Neural cell (in vitro differentiated cells): Measurements from ENCODE around the gene RAB13. TPM values are rescaled to one million over a fixed set of nuclear protein-coding genes. Genes with fewer than 3 reads are reported as not detected.
"Not testable (repeated sequence)": the region's sequence is repeated elsewhere in the genome, so short reads cannot be mapped to it uniquely, and the experiment has no call there.

Experiments
- H2AFZ ChIP-seq: fragments of 200-600, 300-800 bp; sonication (generic), shearing (Covaris generic); 2 replicates; pipeline ENCODE4 v1.6.0; 2014; ENCODE audit warnings: low read depth, mild to moderate bottlenecking, antibody characterized with exemption, low read length, moderate library complexity
- H3F3A ChIP-seq: fragments of 200-600 bp; shearing (Covaris generic); 2 replicates; pipeline ENCODE4 v1.6.1; 2016; ENCODE audit warnings: mild to moderate bottlenecking, moderate library complexity, mixed read lengths, antibody characterized with exemption, low read length; ENCODE audit not compliant: insufficient read depth, poor library complexity, severe bottlenecking
- H3K27ac ChIP-seq: fragments of 200-600, 300-800 bp; sonication (generic), shearing (Covaris generic); 2 replicates; pipeline ENCODE4 v1.5.1; 2014; ENCODE audit warnings: mild to moderate bottlenecking, low read length, moderate library complexity
- H3K27me3 ChIP-seq: fragments of 300-800, 200-600 bp; sonication (generic), shearing (Covaris generic); 2 replicates; pipeline ENCODE4 v1.6.0; 2014; ENCODE audit warnings: mild to moderate bottlenecking, low read depth, low read length, moderate library complexity; ENCODE audit not compliant: insufficient read depth
- H3K36me3 ChIP-seq: fragments of 300-800, 200-600 bp; sonication (generic), shearing (Covaris generic); 2 replicates; pipeline ENCODE4 v1.5.1; 2014; ENCODE audit warnings: mild to moderate bottlenecking, antibody characterized with exemption, low read length, moderate library complexity; ENCODE audit not compliant: insufficient read depth
- H3K4me2 ChIP-seq: fragments of 300-800, 200-600 bp; sonication (generic), shearing (Covaris generic); 2 replicates; pipeline ENCODE4 v1.6.0; 2014; ENCODE audit warnings: mild to moderate bottlenecking, low read length
- H3K4me3 ChIP-seq: fragments of 300-800, 200-600 bp; sonication (generic), shearing (Covaris generic); 2 replicates; pipeline ENCODE4 v1.5.1; 2014; ENCODE audit warnings: mild to moderate bottlenecking, low read length, moderate library complexity
- H3K79me2 ChIP-seq: fragments of 200-600 bp; shearing (Covaris generic); replicated peaks from 2 replicates; pipeline ENCODE4 v1.6.0; 2014; ENCODE audit warnings: mild to moderate bottlenecking, low read length, moderate library complexity; ENCODE audit not compliant: insufficient read depth
- H3K9ac ChIP-seq: fragments of 300-800, 200-600 bp; sonication (generic), shearing (Covaris generic); 2 replicates; pipeline ENCODE4 v1.6.1; 2016; ENCODE audit warnings: mild to moderate bottlenecking, low read length, mixed read lengths
- H3K9me2 ChIP-seq: fragments of 200-600 bp; shearing (Covaris generic); 2 replicates; pipeline ENCODE4 v1.6.1; 2016; ENCODE audit warnings: mild to moderate bottlenecking, low read length, mixed read lengths; ENCODE audit not compliant: insufficient read depth
- H3K9me3 ChIP-seq: fragments of 200-600, 300-800 bp; sonication (generic), shearing (Covaris generic); 2 replicates; pipeline ENCODE4 v1.6.1; 2016; ENCODE audit warnings: mild to moderate bottlenecking, mixed run types, low read length, moderate library complexity, mixed read lengths
- H4K20me1 ChIP-seq: fragments of 200-600 bp; shearing (Covaris generic); 2 replicates; pipeline ENCODE4 v1.6.1; 2016; ENCODE audit warnings: mild to moderate bottlenecking, mixed run types; ENCODE audit not compliant: insufficient read depth
- EP300 ChIP-seq: fragments of 450-650 bp; conservative IDR thresholded peaks from 2 replicates; pipeline ENCODE4 v1.6.1; 2014; ENCODE audit warnings: antibody characterized with exemption, mild to moderate bottlenecking, moderate library complexity; ENCODE audit not compliant: poor library complexity, severe bottlenecking
- EZH2 ChIP-seq: fragments of 200-600, 300-800 bp; shearing (Covaris generic), sonication (generic); IDR thresholded peaks from 2 replicates; pipeline ENCODE4 v1.6.1; 2014; ENCODE audit warnings: antibody characterized with exemption, low read length, borderline replicate concordance, mild to moderate bottlenecking; ENCODE audit not compliant: insufficient read depth, poor library complexity, severe bottlenecking
- MXI1 ChIP-seq: fragments of 450-650 bp; conservative IDR thresholded peaks from 2 replicates; pipeline ENCODE4 v1.6.1; 2014; ENCODE audit warnings: antibody characterized with exemption, mild to moderate bottlenecking; ENCODE audit not compliant: poor library complexity, severe bottlenecking
- POLR2AphosphoS5 ChIP-seq: IDR thresholded peaks from 2 replicates; pipeline ENCODE4 v1.6.1; 2012
- RAD21 ChIP-seq: fragments of 450-650 bp; conservative IDR thresholded peaks from 2 replicates; pipeline ENCODE4 v1.6.1; 2014; ENCODE audit warnings: antibody characterized with exemption, mild to moderate bottlenecking, moderate library complexity
- SMC3 ChIP-seq: fragments of 450-650 bp; conservative IDR thresholded peaks from 2 replicates; pipeline ENCODE4 v1.6.1; 2014; ENCODE audit warnings: antibody characterized with exemption, mild to moderate bottlenecking, moderate library complexity; ENCODE audit not compliant: poor library complexity
- TAF1 ChIP-seq: IDR thresholded peaks from 2 replicates; pipeline ENCODE4 v1.6.1; 2012; ENCODE audit warnings: low read depth
- polyA plus RNA-seq: library from polyadenylated mRNA; depleted of rRNA; stranded (reverse); fragments of >200 nt; gene quantifications from 2 replicates; pipeline ENCODE4 v1.2.3, GENCODE V29; 2014
- TF ChIP-seq, protein P1 (sequence below): fragments of 450-650 bp; IDR thresholded peaks from 2 replicates; pipeline ENCODE4 v1.5.1; 2014; ENCODE audit warnings: antibody characterized with exemption, mild to moderate bottlenecking, moderate library complexity; ENCODE audit not compliant: poor library complexity, severe bottlenecking
- TF ChIP-seq, protein P2 (sequence below): IDR thresholded peaks from 2 replicates; pipeline ENCODE4 v1.6.1; 2012; ENCODE audit warnings: borderline replicate concordance

Gene RAB13
- polyA plus RNA-seq, 1 donor from 2014 or later = 0.53 TPM

DNA sequence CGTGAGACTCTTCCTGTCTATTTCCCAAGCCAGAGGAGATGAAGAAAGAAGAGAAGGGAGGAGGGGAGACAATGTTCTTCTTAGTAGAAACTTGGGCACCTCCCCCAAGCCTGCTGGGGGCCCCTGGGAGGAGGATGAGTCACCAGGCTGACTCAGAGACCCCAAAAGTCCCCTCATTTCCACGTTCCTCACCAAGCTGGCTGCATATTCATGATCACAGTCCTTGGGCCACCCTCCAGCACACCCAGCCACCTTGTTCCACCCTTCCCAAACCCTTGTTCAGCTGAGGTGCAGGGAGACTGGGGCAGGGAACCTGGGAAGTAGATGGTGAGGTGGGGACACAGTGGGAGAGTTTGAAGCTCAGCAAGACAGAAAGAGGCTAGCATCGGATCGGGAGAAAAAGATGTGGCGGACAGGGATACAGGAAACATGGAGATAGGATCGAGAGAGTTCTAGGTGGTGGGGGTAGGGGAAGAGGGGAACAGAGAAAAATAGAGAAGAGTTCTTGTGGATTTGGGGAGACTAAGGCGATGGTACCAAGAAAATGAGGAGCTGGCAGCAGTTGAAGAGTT, 712 bp downstream of the RAB13 start (continued):
- TF ChIP-seq MXI1 = no peak
- no peak for TF ChIP-seq EP300
- no peak for TF ChIP-seq RAD21

DNA sequence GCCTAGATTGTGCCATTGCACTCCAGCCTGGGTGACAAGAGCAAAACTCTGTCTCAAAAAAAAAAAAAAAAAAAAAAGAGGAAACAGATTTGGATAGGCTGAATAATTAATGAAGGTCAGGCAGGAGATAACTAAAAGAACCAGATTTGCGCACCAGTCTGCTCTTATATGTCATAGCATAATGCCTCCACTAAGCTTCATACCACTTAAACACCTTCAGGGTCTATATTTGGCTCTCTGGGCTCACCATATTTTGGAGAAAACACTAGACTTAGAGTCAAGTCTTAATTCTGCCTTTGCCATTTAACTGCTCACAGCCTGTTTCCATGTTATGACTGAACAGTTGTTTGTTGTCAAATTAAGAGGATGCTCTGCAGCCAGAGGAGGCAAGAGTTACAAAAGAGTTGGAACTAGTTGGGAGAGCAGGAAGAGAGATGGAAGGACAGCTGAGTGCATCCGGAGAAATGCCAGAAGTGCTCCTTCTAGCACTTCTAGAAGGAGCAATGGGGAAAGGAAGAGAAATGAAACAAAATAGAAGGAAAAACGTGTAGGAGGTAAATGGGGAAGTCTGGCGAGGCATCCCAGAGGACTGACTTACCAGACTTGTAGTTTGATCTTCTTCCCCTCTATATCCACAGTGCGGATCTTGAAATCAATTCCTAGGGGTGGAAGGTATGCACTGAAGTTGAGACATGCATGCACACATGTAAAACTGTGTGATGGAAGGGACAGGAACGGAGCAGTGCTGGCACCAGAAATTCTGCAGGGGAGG, 1.8 kb downstream of the RAB13 start:
- H3K9me2 ChIP-seq = no peaks in the 10 kb centered on the region
- no peaks in the 10 kb centered on the region for H3K9me3 ChIP-seq
- H3K4me2 ChIP-seq = no peak overlapping the region
- TF ChIP-seq POLR2AphosphoS5 (no peak), EP300 (no peak), MXI1 (no peak), SMC3 (no peak), EZH2 (no peak), RAD21 (no peak), TAF1 (no peak)
- TF ChIP-seq, protein P1, sequence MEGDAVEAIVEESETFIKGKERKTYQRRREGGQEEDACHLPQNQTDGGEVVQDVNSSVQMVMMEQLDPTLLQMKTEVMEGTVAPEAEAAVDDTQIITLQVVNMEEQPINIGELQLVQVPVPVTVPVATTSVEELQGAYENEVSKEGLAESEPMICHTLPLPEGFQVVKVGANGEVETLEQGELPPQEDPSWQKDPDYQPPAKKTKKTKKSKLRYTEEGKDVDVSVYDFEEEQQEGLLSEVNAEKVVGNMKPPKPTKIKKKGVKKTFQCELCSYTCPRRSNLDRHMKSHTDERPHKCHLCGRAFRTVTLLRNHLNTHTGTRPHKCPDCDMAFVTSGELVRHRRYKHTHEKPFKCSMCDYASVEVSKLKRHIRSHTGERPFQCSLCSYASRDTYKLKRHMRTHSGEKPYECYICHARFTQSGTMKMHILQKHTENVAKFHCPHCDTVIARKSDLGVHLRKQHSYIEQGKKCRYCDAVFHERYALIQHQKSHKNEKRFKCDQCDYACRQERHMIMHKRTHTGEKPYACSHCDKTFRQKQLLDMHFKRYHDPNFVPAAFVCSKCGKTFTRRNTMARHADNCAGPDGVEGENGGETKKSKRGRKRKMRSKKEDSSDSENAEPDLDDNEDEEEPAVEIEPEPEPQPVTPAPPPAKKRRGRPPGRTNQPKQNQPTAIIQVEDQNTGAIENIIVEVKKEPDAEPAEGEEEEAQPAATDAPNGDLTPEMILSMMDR = no peak
- TF ChIP-seq, protein P2, sequence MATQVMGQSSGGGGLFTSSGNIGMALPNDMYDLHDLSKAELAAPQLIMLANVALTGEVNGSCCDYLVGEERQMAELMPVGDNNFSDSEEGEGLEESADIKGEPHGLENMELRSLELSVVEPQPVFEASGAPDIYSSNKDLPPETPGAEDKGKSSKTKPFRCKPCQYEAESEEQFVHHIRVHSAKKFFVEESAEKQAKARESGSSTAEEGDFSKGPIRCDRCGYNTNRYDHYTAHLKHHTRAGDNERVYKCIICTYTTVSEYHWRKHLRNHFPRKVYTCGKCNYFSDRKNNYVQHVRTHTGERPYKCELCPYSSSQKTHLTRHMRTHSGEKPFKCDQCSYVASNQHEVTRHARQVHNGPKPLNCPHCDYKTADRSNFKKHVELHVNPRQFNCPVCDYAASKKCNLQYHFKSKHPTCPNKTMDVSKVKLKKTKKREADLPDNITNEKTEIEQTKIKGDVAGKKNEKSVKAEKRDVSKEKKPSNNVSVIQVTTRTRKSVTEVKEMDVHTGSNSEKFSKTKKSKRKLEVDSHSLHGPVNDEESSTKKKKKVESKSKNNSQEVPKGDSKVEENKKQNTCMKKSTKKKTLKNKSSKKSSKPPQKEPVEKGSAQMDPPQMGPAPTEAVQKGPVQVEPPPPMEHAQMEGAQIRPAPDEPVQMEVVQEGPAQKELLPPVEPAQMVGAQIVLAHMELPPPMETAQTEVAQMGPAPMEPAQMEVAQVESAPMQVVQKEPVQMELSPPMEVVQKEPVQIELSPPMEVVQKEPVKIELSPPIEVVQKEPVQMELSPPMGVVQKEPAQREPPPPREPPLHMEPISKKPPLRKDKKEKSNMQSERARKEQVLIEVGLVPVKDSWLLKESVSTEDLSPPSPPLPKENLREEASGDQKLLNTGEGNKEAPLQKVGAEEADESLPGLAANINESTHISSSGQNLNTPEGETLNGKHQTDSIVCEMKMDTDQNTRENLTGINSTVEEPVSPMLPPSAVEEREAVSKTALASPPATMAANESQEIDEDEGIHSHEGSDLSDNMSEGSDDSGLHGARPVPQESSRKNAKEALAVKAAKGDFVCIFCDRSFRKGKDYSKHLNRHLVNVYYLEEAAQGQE = no peak
- H2AFZ ChIP-seq = no peak overlapping the region
- no peaks in the 10 kb centered on the region for H3F3A ChIP-seq
- no peak overlapping the region for H3K9ac ChIP-seq
- H3K36me3 ChIP-seq = no peaks in the 10 kb centered on the region
- no peak overlapping the region for H3K27ac ChIP-seq
- no peaks in the 10 kb centered on the region for H3K79me2 ChIP-seq
- no peaks in the 10 kb centered on the region for H4K20me1 ChIP-seq
- no peaks in the 10 kb centered on the region for H3K27me3 ChIP-seq
- no peak overlapping the region for H3K4me3 ChIP-seq

DNA sequence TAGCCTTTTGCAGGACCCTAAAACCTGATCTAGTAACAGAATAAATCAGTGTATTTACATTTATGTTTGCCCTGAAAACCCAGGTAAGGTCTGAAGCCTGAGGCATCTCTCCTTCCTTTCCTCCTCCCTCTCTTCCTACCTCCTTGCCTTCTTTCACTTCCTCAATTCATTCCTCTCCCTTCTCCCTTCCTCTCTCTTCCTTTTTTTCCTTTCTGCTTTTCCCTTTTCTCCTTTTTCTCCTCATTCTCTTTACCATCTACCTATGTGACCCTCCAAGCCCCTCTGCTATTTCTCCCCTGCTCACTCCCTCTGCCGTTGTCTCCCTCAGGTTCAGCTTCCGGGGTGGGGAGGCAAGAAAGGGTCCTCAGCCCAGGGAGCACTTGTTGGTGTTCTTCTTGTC, 4.4 kb downstream of the RAB13 start:
- H2AFZ ChIP-seq, H4K20me1 ChIP-seq, H3K79me2 ChIP-seq: not testable (repeated sequence)

DNA sequence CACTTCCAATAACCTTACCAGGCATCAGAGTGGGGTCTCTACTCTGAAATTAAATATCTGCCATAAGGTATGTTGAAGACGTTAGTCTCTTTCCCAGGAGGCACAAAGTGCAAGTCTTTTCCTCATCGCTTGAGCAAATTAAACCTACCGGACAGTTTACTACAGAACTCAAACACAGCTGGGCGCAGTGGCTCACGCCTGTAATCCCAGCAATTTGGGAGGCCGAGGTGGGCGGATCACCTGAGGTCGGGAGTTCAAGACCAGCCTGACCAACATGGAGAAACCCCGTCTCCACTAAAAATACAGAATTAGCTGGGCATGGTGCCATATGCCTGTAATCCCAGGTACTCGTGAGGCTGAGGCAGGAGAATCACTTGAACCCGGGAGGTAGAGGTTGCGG, 7.0 kb downstream of the RAB13 start:
- H3K27me3 ChIP-seq, H3K27ac ChIP-seq, H3K9ac ChIP-seq, H3F3A ChIP-seq, H4K20me1 ChIP-seq, H3K36me3 ChIP-seq, H3K4me2 ChIP-seq, H3K9me3 ChIP-seq, H2AFZ ChIP-seq, H3K9me2 ChIP-seq: not testable (repeated sequence)
- peaks cover 11% of the 10 kb centered on the region for H3K79me2 ChIP-seq
- peak overlapping the region; percentile 100 for H3K4me3 ChIP-seq

More for the DNA sequence above, 4.4 kb downstream of the RAB13 start:
- not testable (repeated sequence) for H3K9ac ChIP-seq, H3K9me3 ChIP-seq, H3F3A ChIP-seq, H3K27ac ChIP-seq, H3K27me3 ChIP-seq, H3K36me3 ChIP-seq, H3K4me3 ChIP-seq, H3K9me2 ChIP-seq, H3K4me2 ChIP-seq
